NCI-H1048 (cell line): ENCODE data around the gene DIS3L2.
"Not testable (repeated sequence)": the region's sequence is repeated elsewhere in the genome, so short reads cannot be mapped to it uniquely, and the experiment has no call there.

Experiments
- DNase-seq: peaks from one replicate; lab custom pipeline; 2025; lab: John Stamatoyannopoulos, UW

Gene DIS3L2

GRCh38 chr2:232299927-232300674, 338.6 kb downstream of the DIS3L2 start:
- no peak for DNase-seq

GRCh38 chr2:232300894-232301387, 339.4 kb downstream of the DIS3L2 start:
- no peak for DNase-seq

- DNase-seq, result no peak
Measured at GRCh38 chr2:232304236-232304635, 342.7 kb downstream of the DIS3L2 start.

GRCh38 chr2:232306741-232307305, 345.3 kb downstream of the DIS3L2 start:
- no peak for DNase-seq

- DNase-seq, result no peak
Measured at GRCh38 chr2:232307854-232308253, 346.3 kb downstream of the DIS3L2 start.

- DNase-seq, result no peak
Measured at GRCh38 chr2:232308986-232309385, 347.5 kb downstream of the DIS3L2 start.

GRCh38 chr2:232309592-232309991, 348.1 kb downstream of the DIS3L2 start:
- no peak for DNase-seq

- no peak for DNase-seq
Measured at GRCh38 chr2:232310121-232310520, 348.6 kb downstream of the DIS3L2 start.

GRCh38 chr2:232310696-232311095, 349.2 kb downstream of the DIS3L2 start:
- DNase-seq, result no peak

- not testable (repeated sequence) for DNase-seq
Measured at GRCh38 chr2:232313645-232314044, 352.1 kb downstream of the DIS3L2 start.

- no peak for DNase-seq
Measured at GRCh38 chr2:232315049-232315922, 353.8 kb downstream of the DIS3L2 start.

GRCh38 chr2:232315923-232316299, 354.4 kb downstream of the DIS3L2 start:
- DNase-seq, result no peak

- DNase-seq, result no peak
Measured at GRCh38 chr2:232316461-232317330, 355.2 kb downstream of the DIS3L2 start.

GRCh38 chr2:232318169-232318855, 356.8 kb downstream of the DIS3L2 start:
- no peak for DNase-seq

GRCh38 chr2:232319067-232319802, 357.7 kb downstream of the DIS3L2 start:
- DNase-seq, result no peak

- no peak for DNase-seq
Measured at GRCh38 chr2:232319803-232320442, 358.4 kb downstream of the DIS3L2 start.

GRCh38 chr2:232320443-232320803, 358.9 kb downstream of the DIS3L2 start:
- DNase-seq, result no peak

GRCh38 chr2:232321156-232321816, 359.8 kb downstream of the DIS3L2 start:
- DNase-seq, result no peak

GRCh38 chr2:232321817-232322559, 360.5 kb downstream of the DIS3L2 start:
- DNase-seq, result no peak
